HTR-8/SVneo (cell line): ENCODE data around the gene KCNH6.

Experiments
- DNase-seq: peaks from one replicate; pipeline ENCODE4 v3.0.0; 2011; ENCODE audit warnings: low spot score, mixed read lengths; ENCODE audit not compliant: insufficient read length
- FAIRE-seq: peaks from 2 replicates; lab custom pipeline; 2011; peaks lifted over from hg19 to GRCh38; lab: Jason Lieb, UNC

The KCNH6 gene

GRCh38 chr17:63530557-63531021 lies 7.4 kb downstream of the KCNH6 start:
- DNase-seq (no peak), FAIRE-seq (no peak)

GRCh38 chr17:63531022-63531965 lies 8.1 kb downstream of the KCNH6 start:
- DNase-seq, result no peak
- FAIRE-seq, result no peak

GRCh38 chr17:63533433-63534077 lies 10.4 kb downstream of the KCNH6 start:
- no peak for DNase-seq
- FAIRE-seq, result no peak

- no peak for DNase-seq
- peak; percentile 90 for FAIRE-seq
These were observed 11.0 kb downstream of the KCNH6 start for GRCh38 chr17:63534078-63534570.

DNA sequence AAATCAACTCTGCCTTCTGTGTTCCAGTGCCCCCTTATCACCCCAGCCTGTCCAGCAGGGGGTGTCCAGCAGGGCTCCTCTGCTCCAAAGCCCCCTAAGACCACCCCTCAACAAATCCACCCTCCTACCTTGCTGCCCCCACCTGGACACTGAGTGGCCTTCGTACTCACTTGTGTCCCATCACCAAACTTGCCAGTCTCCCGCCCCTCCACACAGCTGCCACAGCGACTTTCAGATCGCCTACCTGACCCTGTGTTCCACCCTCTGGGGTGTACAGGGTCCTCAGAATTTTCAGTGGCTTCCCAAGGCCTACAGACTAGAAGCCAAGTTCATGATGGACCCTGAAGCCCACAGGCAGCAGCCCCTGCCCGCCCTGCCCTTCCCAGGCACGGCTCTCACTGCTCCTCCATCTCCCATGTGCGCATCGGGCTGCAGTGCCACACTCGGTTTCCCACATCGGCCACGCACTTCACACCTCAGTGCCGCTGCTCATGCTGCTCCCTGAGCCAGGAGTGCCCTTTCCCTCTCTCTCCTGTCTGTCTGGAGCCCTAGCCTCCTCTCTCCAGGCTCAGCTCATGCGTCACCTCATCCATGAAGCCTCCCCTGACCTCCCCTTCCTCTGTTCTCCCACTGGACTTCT lies 11.8 kb downstream of the KCNH6 start:
- no peak for FAIRE-seq

GRCh38 chr17:63535640-63536039 lies 12.5 kb downstream of the KCNH6 start:
- FAIRE-seq (peak; percentile 46), DNase-seq (no peak)

More for the DNA sequence above, 11.8 kb downstream of the KCNH6 start:
- no peak for DNase-seq

- no peak for FAIRE-seq
- no peak for DNase-seq
These were observed 13.8 kb downstream of the KCNH6 start for GRCh38 chr17:63537001-63537400.

DNA sequence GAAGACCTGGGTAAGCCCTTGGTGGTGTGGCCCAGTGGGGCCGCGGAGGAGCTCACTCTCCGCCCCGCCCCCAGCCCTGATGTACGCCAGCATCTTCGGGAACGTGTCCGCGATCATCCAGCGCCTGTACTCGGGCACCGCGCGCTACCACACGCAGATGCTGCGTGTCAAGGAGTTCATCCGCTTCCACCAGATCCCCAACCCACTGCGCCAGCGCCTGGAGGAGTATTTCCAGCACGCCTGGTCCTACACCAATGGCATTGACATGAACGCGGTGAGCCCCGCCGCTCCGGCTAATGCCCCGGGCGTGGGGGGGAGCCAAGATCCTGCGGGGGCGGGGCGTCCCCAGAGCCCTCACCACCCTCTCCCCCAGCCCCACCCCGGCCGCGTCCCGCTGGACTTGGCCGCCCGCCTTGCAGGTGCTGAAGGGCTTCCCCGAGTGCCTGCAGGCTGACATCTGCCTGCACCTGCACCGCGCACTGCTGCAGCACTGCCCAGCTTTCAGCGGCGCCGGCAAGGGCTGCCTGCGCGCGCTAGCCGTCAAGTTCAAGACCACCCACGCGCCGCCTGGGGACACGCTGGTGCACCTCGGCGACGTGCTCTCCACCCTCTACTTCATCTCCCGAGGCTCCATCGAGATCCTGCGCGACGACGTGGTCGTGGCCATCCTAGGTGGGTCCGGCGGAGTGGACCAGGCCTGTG lies 15.0 kb downstream of the KCNH6 start:
- FAIRE-seq (no peak), DNase-seq (no peak)

DNA sequence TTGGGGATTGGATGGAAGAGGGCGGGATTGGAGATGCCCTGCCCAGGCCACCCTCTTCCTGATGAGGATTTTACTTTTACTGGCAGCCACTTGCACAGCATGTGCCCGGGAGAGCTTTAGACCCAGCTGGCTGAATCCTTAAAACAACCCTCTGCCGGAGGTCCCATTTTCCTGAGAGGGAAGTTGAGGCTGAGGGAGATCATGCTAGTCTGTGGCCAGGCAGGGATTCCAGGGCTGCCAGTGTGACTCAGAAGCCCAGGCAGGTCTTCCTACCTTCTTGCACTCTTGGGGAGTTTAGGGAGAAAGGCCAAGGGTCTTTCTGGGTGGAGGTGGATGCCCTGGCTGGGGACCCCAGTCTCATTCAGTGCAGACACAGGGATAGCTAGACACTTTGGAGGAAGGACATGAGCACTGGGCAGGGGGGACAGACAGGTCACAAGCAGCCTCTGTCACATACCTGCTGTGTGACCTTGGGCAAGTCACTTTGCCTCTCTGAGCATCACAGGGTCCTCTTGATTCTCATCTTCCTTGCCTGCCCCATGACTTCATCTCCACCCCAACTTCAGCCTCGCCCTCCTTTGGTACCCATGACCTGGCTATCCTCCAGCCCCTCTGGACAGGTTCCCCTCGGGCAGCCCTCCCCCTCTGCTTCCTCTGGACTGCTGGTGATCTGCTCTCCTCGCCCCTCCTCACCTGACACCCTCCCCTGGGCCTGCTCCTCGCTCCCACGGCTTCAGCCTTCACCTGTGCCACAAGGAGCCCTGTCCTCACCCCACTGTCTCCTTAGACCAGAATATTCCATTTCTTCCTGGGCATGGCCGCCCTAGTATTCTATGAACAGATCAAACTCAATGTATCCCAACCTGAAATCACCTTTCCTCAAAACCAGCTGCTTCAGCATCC lies 15.8 kb downstream of the KCNH6 start:
- FAIRE-seq (no peak), DNase-seq (no peak)

DNA sequence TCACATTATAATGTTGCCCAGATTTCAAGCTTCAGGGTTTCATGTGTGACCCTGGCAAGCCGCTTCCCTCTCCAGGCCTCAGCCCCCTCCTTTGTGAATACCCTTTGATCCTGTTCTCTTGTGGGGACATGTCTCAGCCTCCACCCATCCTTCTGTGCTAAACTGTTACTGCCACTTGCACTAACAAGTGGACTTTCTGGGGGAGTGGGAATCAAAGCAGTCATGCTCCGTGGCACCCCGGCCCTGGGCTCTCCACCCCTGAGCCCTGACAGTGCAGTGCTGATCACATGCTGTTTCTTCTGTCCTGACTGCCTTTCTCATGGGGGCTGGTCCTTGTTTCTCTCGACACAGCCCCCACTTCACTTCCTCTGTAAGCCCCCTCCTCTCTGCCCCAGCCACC lies 17.4 kb downstream of the KCNH6 start:
- DNase-seq (no peak), FAIRE-seq (no peak)

DNA sequence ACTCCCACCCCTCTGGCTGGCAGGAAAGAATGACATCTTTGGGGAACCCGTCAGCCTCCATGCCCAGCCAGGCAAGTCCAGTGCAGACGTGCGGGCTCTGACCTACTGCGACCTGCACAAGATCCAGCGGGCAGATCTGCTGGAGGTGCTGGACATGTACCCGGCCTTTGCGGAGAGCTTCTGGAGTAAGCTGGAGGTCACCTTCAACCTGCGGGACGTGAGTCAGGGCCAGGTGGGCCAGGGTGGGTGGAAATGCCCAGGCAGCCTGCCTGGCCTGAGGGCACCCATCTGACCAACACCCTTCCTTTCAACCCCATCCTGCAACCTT lies 19.0 kb downstream of the KCNH6 start:
- no peak for FAIRE-seq

GRCh38 chr17:63542942-63543821 lies 20.0 kb downstream of the KCNH6 start:
- no peak for FAIRE-seq
- no peak for DNase-seq

More for the DNA sequence above, 19.0 kb downstream of the KCNH6 start:
- no peak for DNase-seq

GRCh38 chr17:63543822-63544420 lies 20.8 kb downstream of the KCNH6 start:
- FAIRE-seq, result no peak

GRCh38 chr17:63544467-63545301 lies 21.5 kb downstream of the KCNH6 start:
- no peak for DNase-seq
- FAIRE-seq, result no peak

More at GRCh38 chr17:63543822-63544420, 20.8 kb downstream of the KCNH6 start:
- no peak for DNase-seq

DNA sequence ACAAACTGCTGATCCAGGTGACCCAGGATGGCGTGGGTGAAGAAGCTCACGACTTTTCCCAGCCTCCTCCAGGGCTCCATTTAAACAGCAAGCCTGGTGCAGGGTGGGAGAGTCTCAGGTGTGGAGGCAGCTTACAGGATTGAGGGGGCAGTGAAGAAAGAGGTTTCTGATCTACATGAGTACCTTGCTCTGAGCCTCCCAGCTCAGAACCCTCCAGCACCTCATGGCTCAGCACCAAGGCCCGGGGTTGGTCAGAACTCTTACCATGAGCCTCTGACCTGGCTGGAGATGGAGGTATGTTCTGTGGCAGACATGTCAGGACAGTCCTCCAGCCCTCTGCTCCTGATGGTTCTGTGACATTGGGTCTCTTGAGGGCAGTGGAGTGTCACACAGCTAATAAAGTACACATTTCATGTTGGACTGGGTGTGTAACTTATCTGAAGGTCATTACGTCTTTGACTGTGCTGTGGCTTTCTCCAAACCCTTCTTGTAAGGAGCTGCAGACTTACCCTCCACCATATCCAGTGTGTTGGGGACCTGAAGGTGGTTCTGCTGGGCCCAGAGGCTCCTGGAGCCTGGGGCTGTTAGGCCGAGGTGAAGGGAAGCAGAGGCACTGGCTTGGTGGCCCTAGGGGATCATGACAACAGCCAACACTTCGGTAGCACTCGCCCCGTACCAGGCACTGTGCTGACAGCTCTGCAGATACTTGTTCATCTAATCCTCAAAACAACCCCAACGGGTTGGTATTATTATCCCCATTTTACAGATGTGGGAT lies 23.3 kb downstream of the KCNH6 start:
- FAIRE-seq, result no peak
- no peak for DNase-seq

GRCh38 chr17:63547083-63547523 lies 23.9 kb downstream of the KCNH6 start:
- FAIRE-seq (no peak), DNase-seq (no peak)
